Right lobe of liver (tissue), 6 donors: ENCODE measurements around the gene RADIL. TPM values are rescaled to one million over a fixed set of nuclear protein-coding genes. Genes with fewer than 3 reads are reported as not detected.

Experiments
- ATAC-seq, 4 donors: fragments of 200-7000 bp; cut with Tn5 transposase; one replicate each; pipeline ENCODE4 v1.9.1; 2020; ENCODE audit warnings: mild to moderate bottlenecking in 4 of 4, moderate library complexity in 4 of 4
- DNase-seq, 3 donors: peaks; one replicate each; pipeline ENCODE4 v3.0.0-alpha.2; 2020
- H3K27ac ChIP-seq, 3 donors: fragments of 200-600 bp; one replicate each; pipeline ENCODE4 v1.8.0; 2022
- H3K27me3 ChIP-seq, 2 donors: fragments of 200-600 bp; one replicate each; pipeline ENCODE4 v1.8.0; 2022
- H3K36me3 ChIP-seq, 4 donors: fragments of 200-600 bp; sonication (generic) in 1 of 4; one replicate each; pipeline versions ENCODE4 v1.5.1 to v1.8.0; 2017 to 2022; ENCODE audit warnings: control low read depth in 1 of 4
- H3K4me1 ChIP-seq, 4 donors: fragments of 200-600 bp; sonication (generic) in 1 of 4; one replicate each; pipeline versions ENCODE4 v1.5.1 to v1.8.0; 2017 to 2022; ENCODE audit warnings: control low read depth in 1 of 4
- H3K4me3 ChIP-seq, 3 donors: fragments of 200-600 bp; one replicate each; pipeline ENCODE4 v1.8.0; 2022
- H3K9me3 ChIP-seq, 4 donors: fragments of 200-600 bp; sonication (generic) in 1 of 4; one replicate each; pipeline versions ENCODE4 v1.5.1 to v1.8.0; 2017 to 2022; ENCODE audit warnings: control low read depth in 1 of 4
- POLR2A ChIP-seq: fragments of 450-650 bp; IDR thresholded peaks from one replicate; pipeline ENCODE4 v1.6.1; 2017; ENCODE audit warnings: antibody characterized with exemption, mild to moderate bottlenecking
- WGBS: methylation state at CpG from one replicate; pipeline ENCODE4 v1.1.6; 2018; ENCODE audit warnings: low coverage, low lambda C conversion rate; ENCODE audit not compliant: insufficient coverage; ENCODE audit errors: missing lambda C conversion rate; 5-methylcytosine and 5-hydroxymethylcytosine counted together
- intact Hi-C, 2 donors: fragments of 100-400 bp; cut with DNase I; formaldehyde crosslinking; loops; one replicate each; pipeline versions ENCODE4 v1.11.2 to v1.14.1; 2022
- total RNA-seq, 6 experiments: library from RNA; depleted of rRNA in 2 of 6; stranded (reverse); fragments of >200 nt in 2 of 6; fragmentation: NEBNext Ultra II Directional in 3 of 6; extraction: Animal tissue kit (Norgen Biotek cat#: 25700) in 3 of 6; gene quantifications; one replicate each; pipeline versions ENCODE4 v1.1.0 to v1.2.4, GENCODE V29; 2016 to 2023
- TF ChIP-seq, protein P1 (sequence below), 4 donors: fragments of 200-600 bp in 3 of 4; fragments of 450-650 bp in 1 of 4; IDR thresholded peaks; one replicate each; pipeline versions ENCODE4 v1.5.1 to v1.8.0; 2016 to 2022; ENCODE audit warnings: antibody characterized with exemption in 4 of 4, mild to moderate bottlenecking in 2 of 4
- donor health status: DM: no; HTN: yes; CAD: no.
- donor health status: DM: no; HTN: no; CAD: no.
- donor health status: DM: no; HTN: no; CAD: no.
- donor health status: DM: no; HTN: yes; CAD: no.
- donor health status: DM: no; HTN: yes; CAD: no.

RADIL gene
- total RNA-seq, 6 experiments from 2014 or later = 0.20 to 1.6 (median 0.34) TPM; not detected in 2

DNA sequence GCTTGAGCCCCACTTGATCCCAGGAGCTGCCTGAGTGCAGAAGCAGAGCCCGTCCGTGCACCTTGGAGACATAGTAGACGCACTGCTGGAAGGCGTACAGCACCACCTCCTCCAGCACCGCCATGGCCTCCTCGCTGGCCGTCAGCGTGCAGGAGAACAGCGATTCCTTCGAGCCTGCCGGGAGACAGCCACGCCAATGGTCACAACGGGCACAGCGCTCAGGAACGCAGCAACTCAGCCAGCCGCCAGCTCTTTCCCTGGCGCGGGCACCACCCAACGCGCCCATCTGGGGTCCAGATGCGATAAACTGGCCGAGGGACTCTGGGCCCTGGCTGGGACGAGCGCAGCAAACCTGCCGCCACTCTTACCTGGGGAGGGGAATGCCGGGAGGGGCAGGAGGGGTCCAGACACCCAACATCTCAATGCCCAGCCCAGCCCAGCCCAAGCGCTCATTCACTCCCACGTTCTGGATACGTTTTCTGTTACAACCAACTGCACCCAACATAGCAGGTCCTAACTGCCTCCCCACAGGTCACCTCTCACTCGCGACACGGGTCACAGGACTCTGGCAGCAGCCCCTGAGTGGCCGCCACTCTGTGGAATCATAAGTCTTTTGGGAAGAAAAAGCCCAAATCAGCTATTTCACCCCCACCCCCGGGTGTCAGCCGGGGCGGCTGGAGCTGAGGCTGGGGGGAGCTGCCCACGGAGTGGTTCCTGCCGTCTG lies 66.2 kb downstream of the RADIL start:
- no peaks in the 10 kb centered on the region for H3K9me3 ChIP-seq
- ATAC-seq (no peak), DNase-seq (peak in 1 of 3 donors; percentile 46)
- no peak overlapping the region for H3K27ac ChIP-seq
- WGBS = 71% methylated on average over 11 of the region's 38 CpGs
- H3K4me1 ChIP-seq = no peaks in the 10 kb centered on the region
- no peaks in the 10 kb centered on the region for H3K36me3 ChIP-seq
- intact Hi-C loops = no loop called here
- no peaks in the 10 kb centered on the region for H3K27me3 ChIP-seq
- no peak overlapping the region for H3K4me3 ChIP-seq
- no peak for TF ChIP-seq POLR2A
- TF ChIP-seq, protein P1, sequence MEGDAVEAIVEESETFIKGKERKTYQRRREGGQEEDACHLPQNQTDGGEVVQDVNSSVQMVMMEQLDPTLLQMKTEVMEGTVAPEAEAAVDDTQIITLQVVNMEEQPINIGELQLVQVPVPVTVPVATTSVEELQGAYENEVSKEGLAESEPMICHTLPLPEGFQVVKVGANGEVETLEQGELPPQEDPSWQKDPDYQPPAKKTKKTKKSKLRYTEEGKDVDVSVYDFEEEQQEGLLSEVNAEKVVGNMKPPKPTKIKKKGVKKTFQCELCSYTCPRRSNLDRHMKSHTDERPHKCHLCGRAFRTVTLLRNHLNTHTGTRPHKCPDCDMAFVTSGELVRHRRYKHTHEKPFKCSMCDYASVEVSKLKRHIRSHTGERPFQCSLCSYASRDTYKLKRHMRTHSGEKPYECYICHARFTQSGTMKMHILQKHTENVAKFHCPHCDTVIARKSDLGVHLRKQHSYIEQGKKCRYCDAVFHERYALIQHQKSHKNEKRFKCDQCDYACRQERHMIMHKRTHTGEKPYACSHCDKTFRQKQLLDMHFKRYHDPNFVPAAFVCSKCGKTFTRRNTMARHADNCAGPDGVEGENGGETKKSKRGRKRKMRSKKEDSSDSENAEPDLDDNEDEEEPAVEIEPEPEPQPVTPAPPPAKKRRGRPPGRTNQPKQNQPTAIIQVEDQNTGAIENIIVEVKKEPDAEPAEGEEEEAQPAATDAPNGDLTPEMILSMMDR (IDR thresholded peaks at IDR 0.05) = no peak

DNA sequence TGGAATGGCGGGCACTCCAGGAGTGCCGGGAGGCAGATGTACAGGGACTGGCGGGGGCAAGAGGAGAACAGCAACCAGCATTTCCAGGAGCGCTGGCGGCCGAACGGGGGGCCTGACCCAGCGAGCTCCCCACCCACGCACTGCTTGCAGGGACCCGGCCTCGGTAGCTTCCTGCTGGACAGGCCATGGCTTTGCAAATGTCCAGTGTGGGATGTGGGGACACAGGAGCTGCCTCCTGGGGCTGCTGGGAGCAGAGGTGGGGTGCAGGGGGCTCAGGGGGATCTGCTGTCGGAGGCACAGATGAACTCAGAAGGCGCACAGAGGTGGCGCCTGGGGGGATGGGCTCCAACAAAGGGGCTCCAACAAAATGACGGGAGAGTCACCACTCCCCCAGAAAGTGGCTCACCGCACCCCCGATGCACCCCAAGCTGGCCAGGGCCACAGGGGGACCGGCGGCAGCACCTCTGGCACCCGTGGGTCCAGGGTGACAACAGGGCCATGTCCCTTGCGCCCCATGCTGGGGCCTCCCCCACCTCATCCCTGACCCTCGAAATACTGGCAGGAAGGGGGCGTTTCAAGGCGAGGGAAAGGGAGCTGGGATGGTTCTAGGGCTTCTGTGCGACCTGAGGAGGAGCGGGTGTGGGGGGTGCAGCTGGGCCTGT lies 67.0 kb downstream of the RADIL start:
- no CpG with 5 or more reads among the region's 26 CpGs for WGBS
- no peaks in the 10 kb centered on the region for H3K36me3 ChIP-seq
- no peaks in the 10 kb centered on the region for H3K4me1 ChIP-seq
- no peak overlapping the region for H3K27ac ChIP-seq
- H3K4me3 ChIP-seq = no peak overlapping the region
- TF ChIP-seq POLR2A = no peak
- TF ChIP-seq, protein P1 (IDR thresholded peaks at IDR 0.05) = no peak
- intact Hi-C loops = no loop called here
- H3K27me3 ChIP-seq = no peaks in the 10 kb centered on the region
- DNase-seq (no peak), ATAC-seq (no peak)
- H3K9me3 ChIP-seq = no peaks in the 10 kb centered on the region

DNA sequence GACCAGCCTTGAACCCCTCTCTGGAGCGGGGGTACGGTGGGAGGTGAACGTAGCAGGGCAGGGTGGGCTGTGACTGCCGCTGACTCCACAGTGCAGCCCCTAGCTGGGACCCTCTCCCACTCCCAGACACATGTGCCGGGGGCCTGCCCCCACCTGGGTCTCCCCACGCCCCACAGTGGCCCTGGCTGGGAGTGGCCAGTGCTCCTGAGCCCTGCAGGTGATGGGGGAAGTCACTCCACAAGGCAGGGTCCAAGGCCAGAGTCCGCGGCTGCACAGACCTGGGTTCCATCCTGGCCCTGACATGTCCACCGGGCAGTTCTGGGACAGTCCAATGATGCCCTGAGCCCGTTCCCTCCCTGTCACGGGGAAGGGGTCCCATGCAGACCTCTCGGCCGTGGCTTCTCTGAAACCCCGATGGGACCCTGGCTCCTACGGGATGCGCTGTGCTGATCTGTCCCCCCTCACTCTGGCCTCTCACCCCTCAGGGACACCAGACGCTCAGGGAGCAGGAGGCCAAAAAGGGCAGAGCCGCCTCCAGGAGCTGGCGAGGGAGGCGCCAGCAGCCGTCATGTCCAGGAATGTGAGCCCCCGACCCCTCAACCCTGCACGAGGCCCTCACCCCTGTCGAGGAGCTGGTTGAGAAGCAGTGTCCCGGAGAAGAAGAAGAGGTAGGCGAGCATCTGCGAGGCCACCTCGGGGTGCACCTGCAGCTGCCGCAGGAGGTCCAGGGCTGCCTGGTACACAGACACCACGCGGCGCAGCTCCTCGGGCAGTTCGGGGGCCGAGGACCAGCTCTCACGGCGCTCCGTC lies 67.7 kb downstream of the RADIL start:
- TF ChIP-seq, protein P1 (IDR thresholded peaks at IDR 0.05) = no peak
- Histone ChIP-seq H3K4me3 (no peak overlapping the region), H3K36me3 (no peaks in the 10 kb centered on the region), H3K27ac (no peak overlapping the region), H3K4me1 (no peaks in the 10 kb centered on the region), H3K27me3 (no peaks in the 10 kb centered on the region), H3K9me3 (no peaks in the 10 kb centered on the region)
- 51% methylated on average over 2 of the region's 38 CpGs for WGBS
- DNase-seq (no peak), ATAC-seq (no peak)
- intact Hi-C loops = no loop called here

DNA sequence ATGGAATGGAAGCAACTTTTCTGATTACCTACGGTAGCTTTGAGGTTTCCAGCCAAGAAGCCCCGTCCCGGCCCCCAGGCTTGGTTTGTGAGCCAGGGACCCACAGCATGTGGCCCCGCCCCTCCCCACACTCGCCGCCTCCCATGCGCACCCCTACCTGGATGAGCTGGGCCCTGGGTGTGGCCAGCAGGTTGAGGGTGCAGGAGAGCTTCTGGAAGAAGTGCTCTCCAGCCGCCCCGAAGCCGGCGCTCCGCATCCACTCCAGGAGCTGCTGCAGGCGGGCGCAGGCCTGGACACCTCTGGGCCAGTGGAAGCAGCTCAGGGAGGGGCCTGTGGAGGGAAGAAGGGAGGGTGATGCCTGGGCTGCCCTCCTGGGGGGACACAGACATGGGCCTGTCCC lies 68.4 kb downstream of the RADIL start:
- H3K27ac ChIP-seq = no peak overlapping the region
- no peaks in the 10 kb centered on the region for H3K9me3 ChIP-seq
- H3K27me3 ChIP-seq = no peaks in the 10 kb centered on the region
- no peaks in the 10 kb centered on the region for H3K36me3 ChIP-seq
- ATAC-seq (no peak), DNase-seq (no peak)
- intact Hi-C loops = no loop called here
- H3K4me3 ChIP-seq = no peak overlapping the region
- TF ChIP-seq, protein P1 (IDR thresholded peaks at IDR 0.05) = no peak
- no peak for TF ChIP-seq POLR2A
- WGBS = no CpG with 5 or more reads among the region's 14 CpGs
- H3K4me1 ChIP-seq = no peaks in the 10 kb centered on the region
